IMR-90 (cell line): ENCODE data around the gene NEIL1. TPM values are rescaled to one million over a fixed set of nuclear protein-coding genes. Genes with fewer than 3 reads are reported as not detected.

Experiments
- ATAC-seq: fragments of 200-7000 bp; cut with Tn5 transposase; 2 replicates; pipeline ENCODE4 v1.9.1; 2020; ENCODE audit warnings: low read depth, mild to moderate bottlenecking, moderate library complexity
- BruUV-seq: library from RNA; stranded (reverse); fragments of 400-500 nt; replicated peaks from 2 replicates; lab custom pipeline; 2021; lab: Mats Ljungman, UMichigan
- CTCF ChIA-PET: fragments of 300-600 bp; formaldehyde crosslinking; extraction: SDS; loops from one replicate; lab custom pipeline; 2021; ENCODE audit warnings: antibody characterized with exemption; lab: Yijun Ruan, JAX
- POLR2A ChIA-PET: fragments of 300-600 bp; sonication (Branson Sonifier 250); formaldehyde crosslinking; loops from one replicate; lab custom pipeline; 2022; ENCODE audit warnings: antibody characterized with exemption; ENCODE audit not compliant: unreplicated experiment; lab: Charles Lee
- DNase-seq: peaks from one replicate; pipeline ENCODE4 v3.0.0; 2013
- H2AFZ ChIP-seq: replicated peaks from 2 replicates; pipeline ENCODE3; 2013; ENCODE audit warnings: low read length, mild to moderate bottlenecking; ENCODE audit not compliant: poor library complexity
- H2AK5ac ChIP-seq: 2 replicates; pipeline ENCODE4 v1.6.1; 2013; ENCODE audit warnings: low read depth, low read length, inconsistent platforms
- H2AK9ac ChIP-seq: replicated peaks from 2 replicates; pipeline ENCODE3; 2013; ENCODE audit warnings: mild to moderate bottlenecking, low read depth, low read length, moderate library complexity; ENCODE audit not compliant: poor library complexity
- H2BK120ac ChIP-seq: 2 replicates; pipeline ENCODE4 v1.6.1; 2013; ENCODE audit warnings: low read depth, low read length, inconsistent platforms
- H2BK15ac ChIP-seq: 3 replicates; pipeline ENCODE4 v1.6.1; 2013; ENCODE audit warnings: low read depth, low read length, inconsistent platforms
- H2BK20ac ChIP-seq: 2 replicates; pipeline ENCODE4 v1.6.1; 2013; ENCODE audit warnings: low read depth, mild to moderate bottlenecking, inconsistent platforms, low read length, moderate library complexity
- H2BK5ac ChIP-seq: 2 replicates; pipeline ENCODE4 v1.6.1; 2013; ENCODE audit warnings: mild to moderate bottlenecking, low read depth, low read length, inconsistent platforms; ENCODE audit not compliant: poor library complexity, severe bottlenecking
- H3K14ac ChIP-seq: replicated peaks from 2 replicates; pipeline ENCODE4 v1.6.1; 2013; ENCODE audit warnings: low read depth, low read length, inconsistent platforms
- H3K18ac ChIP-seq: 2 replicates; pipeline ENCODE4 v1.6.1; 2013; ENCODE audit warnings: low read depth, low read length, control low read depth
- H3K23ac ChIP-seq: 2 replicates; pipeline ENCODE4 v1.6.1; 2013; ENCODE audit warnings: low read depth, low read length, inconsistent platforms
- H3K27ac ChIP-seq: 2 replicates; pipeline ENCODE4 v1.5.1; 2013; ENCODE audit warnings: mild to moderate bottlenecking, control low read depth, low read length; ENCODE audit not compliant: insufficient read depth
- H3K27me3 ChIP-seq: 2 replicates; pipeline ENCODE4 v1.6.1; 2013; ENCODE audit warnings: low read length; ENCODE audit not compliant: control insufficient read depth, insufficient read depth
- H3K36me3 ChIP-seq: 2 replicates; pipeline ENCODE4 v1.6.1; 2013; ENCODE audit warnings: low read length, mixed read lengths; ENCODE audit not compliant: control insufficient read depth, insufficient read depth
- H3K4ac ChIP-seq: 2 replicates; pipeline ENCODE4 v1.6.1; 2013; ENCODE audit warnings: low read depth, low read length, inconsistent platforms
- H3K4me1 ChIP-seq: 2 replicates; pipeline ENCODE4 v1.6.1; 2013; ENCODE audit warnings: low read length, mixed read lengths; ENCODE audit not compliant: control insufficient read depth, insufficient read depth
- H3K4me2 ChIP-seq: 2 replicates; pipeline ENCODE4 v1.6.1; 2013; ENCODE audit warnings: low read depth, mild to moderate bottlenecking, control low read depth, low read length, moderate library complexity
- H3K4me3 ChIP-seq: 2 replicates; pipeline ENCODE4 v1.5.1; 2013; ENCODE audit warnings: low read depth, mild to moderate bottlenecking, control low read depth, low read length, moderate library complexity; ENCODE audit not compliant: insufficient read depth
- H3K56ac ChIP-seq: 2 replicates; pipeline ENCODE4 v1.6.1; 2013; ENCODE audit warnings: low read length, inconsistent platforms; ENCODE audit not compliant: insufficient read depth; ENCODE audit errors: extremely low read depth
- H3K79me1 ChIP-seq, 2 experiments: 2 replicates each; pipeline ENCODE4 v1.6.1; 2013; ENCODE audit warnings: low read length in 2 of 2, inconsistent platforms in 1 of 2, low read depth in 1 of 2
- H3K9ac ChIP-seq: 2 replicates; pipeline ENCODE4 v1.6.1; 2013; ENCODE audit warnings: low read depth, low read length, control low read depth
- H3K9me1 ChIP-seq: 2 replicates; pipeline ENCODE4 v1.6.1; 2013; ENCODE audit warnings: low read length, inconsistent platforms; ENCODE audit not compliant: insufficient read depth
- H3K9me3 ChIP-seq: 2 replicates; pipeline ENCODE4 v1.6.1; 2013; ENCODE audit warnings: low read length; ENCODE audit not compliant: control insufficient read depth, insufficient read depth
- H4K20me1 ChIP-seq: 2 replicates; pipeline ENCODE4 v1.6.1; 2013; ENCODE audit warnings: low read length, inconsistent platforms; ENCODE audit not compliant: insufficient read depth
- H4K5ac ChIP-seq: 2 replicates; pipeline ENCODE4 v1.6.1; 2013; ENCODE audit warnings: mild to moderate bottlenecking, low read depth, low read length, control low read depth
- H4K8ac ChIP-seq, 2 experiments: 2 replicates each; pipeline ENCODE4 v1.6.1; 2013; ENCODE audit warnings: low read depth in 2 of 2, low read length in 2 of 2, control low read depth in 1 of 2, inconsistent platforms in 1 of 2
- H4K91ac ChIP-seq: 2 replicates; pipeline ENCODE4 v1.6.1; 2013; ENCODE audit warnings: low read depth, low read length, inconsistent platforms; ENCODE audit not compliant: insufficient read depth
- BHLHE40 ChIP-seq: fragments of 150-350 bp; IDR thresholded peaks from 2 replicates; pipeline ENCODE4 v1.6.1; 2016; ENCODE audit warnings: mild to moderate bottlenecking, low read depth, low read length
- WGBS, 2 experiments: methylation state at CpG; one replicate each; pipeline versions ENCODE4 v1.1.5 to v1.1.7; 2013; ENCODE audit warnings: missing lambda C conversion rate in 2 of 2; ENCODE audit not compliant: insufficient read length in 1 of 2; ENCODE audit errors: extremely low coverage in 2 of 2; 5-methylcytosine and 5-hydroxymethylcytosine counted together
- dilution Hi-C: fragments of 300-500 bp; cut with HindIII; formaldehyde crosslinking; loops from one replicate; pipeline ENCODE4 v1.14.3; 2018; ENCODE audit warnings: low sequenced_read_pairs; ENCODE audit not compliant: unreplicated experiment
- in situ Hi-C: fragments of 300-500 bp; cut with MboI; formaldehyde crosslinking; loops from 3 replicates; pipeline ENCODE4 v1.14.3; 2019; ENCODE audit warnings: low sequenced_read_pairs, inconsistent platforms, mixed read lengths
- intact Hi-C: fragments of 100-400 bp; cut with micrococcal nuclease; formaldehyde crosslinking; loops from 2 replicates; pipeline ENCODE4 v1.10.0; 2022
- polyA plus RNA-seq, 3 experiments: library from polyadenylated mRNA; depleted of rRNA; stranded (reverse); fragments of >200 nt; gene quantifications; 2 replicates each; pipeline ENCODE4 v1.2.3, GENCODE V29; 2012; ENCODE audit warnings: low replicate concordance in 1 of 3
- total RNA-seq: library from RNA; depleted of rRNA; stranded (reverse); fragments of >200 nt; gene quantifications from 2 replicates; pipeline ENCODE4 v1.2.3, GENCODE V29; 2012

NEIL1 gene
- total and polyA plus RNA-seq, 2 of the 4 experiments (the other 2 are of a cell fraction): 1.1 to 3.6 TPM

DNA sequence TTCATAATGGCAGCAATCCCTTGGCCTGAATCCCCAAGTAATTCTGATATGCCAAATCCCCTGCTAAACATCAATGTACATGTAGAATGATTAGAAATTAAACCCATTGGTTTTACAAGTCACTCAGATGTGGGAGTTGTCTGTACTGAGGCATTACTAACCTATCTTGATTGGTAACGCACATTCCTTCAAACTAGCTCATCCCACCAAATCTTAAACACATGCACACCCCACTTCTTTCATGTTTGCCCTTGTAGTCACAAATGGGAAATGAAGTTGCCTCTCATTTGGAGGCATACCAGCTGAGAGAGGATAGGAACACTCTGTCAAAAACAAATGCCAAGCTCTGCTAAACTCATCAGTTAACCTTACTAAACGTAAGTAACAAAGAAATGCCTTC is 50.7 kb downstream of the NEIL1 start:
- no TSS peak for BruUV-seq
- Histone ChIP-seq H3K36me3 (peaks cover 51% of the 10 kb centered on the region), H2AK9ac (no peak overlapping the region), H2AFZ (no peak overlapping the region), H3K23ac (peak overlapping the region; percentile 48; the same call in 1 of the 2 replicates), H3K9me1 (peaks cover 2% of the 10 kb centered on the region; the same call in 1 of the 2 replicates), H3K14ac (no peak overlapping the region; the same call in 1 of the 2 replicates), H4K20me1 (peaks cover 6% of the 10 kb centered on the region; the same call in 1 of the 2 replicates), H3K4ac (no peak overlapping the region), H2BK20ac (no peak overlapping the region), H3K56ac (no peak overlapping the region), H3K9me3 (no peaks in the 10 kb centered on the region), H2AK5ac (no peak overlapping the region), H2BK5ac (no peak overlapping the region), H3K4me2 (no peak overlapping the region), H4K8ac (no peak overlapping the region), H2BK15ac (no peak overlapping the region), H3K9ac (no peak overlapping the region), H4K5ac (no peak overlapping the region), H3K4me1 (no peaks in the 10 kb centered on the region; the same call in 1 of the 2 replicates), H3K4me3 (no peak overlapping the region), H3K27ac (no peak overlapping the region), H3K27me3 (no peaks in the 10 kb centered on the region), H4K91ac (no peak overlapping the region), H3K79me1 (peaks cover 14 to 23% of the 10 kb centered on the region in 2 experiments), H3K18ac (no peak overlapping the region), H2BK120ac (no peak overlapping the region)
- in situ Hi-C loops (no loop called here), dilution Hi-C loops (no loop called here), intact Hi-C loops (no loop called here)
- WGBS, 2 experiments: 20% methylated on average over 1 of the region's 2 CpGs; no CpG with 5 or more reads in 1 of the 2 experiments
- ChIA-PET POLR2A (no interaction called here), CTCF (interaction anchor here (1.5 kb wide), 1 partner anchor 16 kb away, joined by 3 read pairs; no protein-coding TSS in a partner anchor)
- no peak for TF ChIP-seq BHLHE40
- ATAC-seq (peak; percentile 66), DNase-seq (peak; percentile 54)
